ENCODE data around the gene MCHR1.

DNA sequence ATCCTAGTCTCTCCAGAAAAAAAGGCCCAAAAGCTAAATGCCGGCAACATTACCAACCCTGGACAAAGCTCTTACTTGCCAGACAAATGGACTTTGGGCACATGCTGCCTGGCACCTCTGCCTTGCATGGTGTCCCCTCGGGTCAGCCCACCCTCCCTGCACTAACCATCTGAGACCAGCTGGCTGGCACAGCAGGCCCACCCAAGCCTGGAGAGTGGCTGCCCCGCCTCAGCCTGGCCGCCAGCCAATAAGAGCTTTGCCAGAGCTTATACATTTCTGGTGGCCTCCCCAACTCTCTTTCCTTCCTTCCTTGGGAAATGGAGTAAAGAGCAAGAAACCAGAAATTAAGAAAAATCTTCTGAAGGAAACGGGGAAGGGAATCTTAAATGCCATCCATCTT lies 24.5 kb downstream of the MCHR1 start:
- TF ChIP-seq, protein P1, sequence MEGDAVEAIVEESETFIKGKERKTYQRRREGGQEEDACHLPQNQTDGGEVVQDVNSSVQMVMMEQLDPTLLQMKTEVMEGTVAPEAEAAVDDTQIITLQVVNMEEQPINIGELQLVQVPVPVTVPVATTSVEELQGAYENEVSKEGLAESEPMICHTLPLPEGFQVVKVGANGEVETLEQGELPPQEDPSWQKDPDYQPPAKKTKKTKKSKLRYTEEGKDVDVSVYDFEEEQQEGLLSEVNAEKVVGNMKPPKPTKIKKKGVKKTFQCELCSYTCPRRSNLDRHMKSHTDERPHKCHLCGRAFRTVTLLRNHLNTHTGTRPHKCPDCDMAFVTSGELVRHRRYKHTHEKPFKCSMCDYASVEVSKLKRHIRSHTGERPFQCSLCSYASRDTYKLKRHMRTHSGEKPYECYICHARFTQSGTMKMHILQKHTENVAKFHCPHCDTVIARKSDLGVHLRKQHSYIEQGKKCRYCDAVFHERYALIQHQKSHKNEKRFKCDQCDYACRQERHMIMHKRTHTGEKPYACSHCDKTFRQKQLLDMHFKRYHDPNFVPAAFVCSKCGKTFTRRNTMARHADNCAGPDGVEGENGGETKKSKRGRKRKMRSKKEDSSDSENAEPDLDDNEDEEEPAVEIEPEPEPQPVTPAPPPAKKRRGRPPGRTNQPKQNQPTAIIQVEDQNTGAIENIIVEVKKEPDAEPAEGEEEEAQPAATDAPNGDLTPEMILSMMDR (conservative IDR thresholded peaks at IDR 0.05): no peak
- no peak for TF ChIP-seq ZFX (IDR thresholded peaks at IDR 0.05)
